Anterior cingulate cortex (tissue), 58 donors: ENCODE measurements around the gene NAA80.

ENCODE experiments used
- DNase-seq, 58 donors: peaks; one replicate each; lab custom pipeline; 2025; lab: John Stamatoyannopoulos, UW

Gene NAA80

GRCh38 chr3:50261505-50261904 is 37.7 kb downstream of the NAA80 start:
- DNase-seq = peak in 2 of 58 donors; percentile 32 to 57

- DNase-seq = peak in 8 of 58 donors; percentile 36 to 78 (median 60)
These were observed 38.2 kb downstream of the NAA80 start for GRCh38 chr3:50260942-50261441.

- DNase-seq = peak; percentile 62 to 97 (median 92)
These were observed 38.9 kb downstream of the NAA80 start for GRCh38 chr3:50260027-50260941.

GRCh38 chr3:50259432-50260026 is 39.7 kb downstream of the NAA80 start:
- no peak for DNase-seq

GRCh38 chr3:50258979-50259378 is 40.2 kb downstream of the NAA80 start:
- peak in 1 of 58 donors; percentile 34 for DNase-seq

- peak in 6 of 58 donors; percentile 22 to 41 (median 38) for DNase-seq
These were observed 41.0 kb downstream of the NAA80 start for GRCh38 chr3:50258029-50258680.

GRCh38 chr3:50256978-50257890 is 42.0 kb downstream of the NAA80 start:
- DNase-seq = peak in 6 of 58 donors; percentile 11 to 38 (median 28)

- no peak for DNase-seq
These were observed 44.0 kb downstream of the NAA80 start for GRCh38 chr3:50255251-50255615.

- peak in 4 of 58 donors; percentile 15 to 53 (median 30) for DNase-seq
These were observed 44.5 kb downstream of the NAA80 start for GRCh38 chr3:50254577-50255250.

GRCh38 chr3:50251220-50251619 is 48.0 kb downstream of the NAA80 start:
- DNase-seq = peak in 4 of 58 donors; percentile 12 to 26 (median 22)

GRCh38 chr3:50250514-50250913 is 48.7 kb downstream of the NAA80 start:
- no peak for DNase-seq

GRCh38 chr3:50249457-50249856 is 49.7 kb downstream of the NAA80 start:
- no peak for DNase-seq

GRCh38 chr3:50248387-50248786 is 50.8 kb downstream of the NAA80 start:
- no peak for DNase-seq

GRCh38 chr3:50246517-50246954 is 52.7 kb downstream of the NAA80 start:
- DNase-seq = peak in 1 of 58 donors; percentile 43
